HepG2 (cell line): ENCODE results near the gene CATSPERD.

Experiments used
- ATF1 ChIP-seq: IDR thresholded peaks from 2 replicates; pipeline ENCODE4 v1.6.1; 2016; ENCODE audit warnings: mild to moderate bottlenecking, control low read depth
- POLR2AphosphoS5 ChIP-seq: IDR thresholded peaks from 2 replicates; pipeline ENCODE4 v1.6.1; 2012; ENCODE audit warnings: low read depth, low read length
- ZBTB10 ChIP-seq: sonication (generic); formaldehyde crosslinking; IDR thresholded peaks from 2 replicates; pipeline ENCODE4 v1.4.0; 2020; ENCODE audit warnings: missing genetic modification reagents, borderline replicate concordance
- ZNF282 ChIP-seq: fragments of 450-650 bp; IDR thresholded peaks from 2 replicates; pipeline ENCODE4 v1.6.1; 2018; ENCODE audit not compliant: partially characterized antibody

- no peak for TF ChIP-seq ZNF282
- no peak for TF ChIP-seq ATF1
- TF ChIP-seq ZBTB10 (CRISPR knock-in tag), result no peak
- no peak for TF ChIP-seq POLR2AphosphoS5
Observed at GRCh38 chr19:5680084-5680436, 40.4 kb upstream of the CATSPERD start.
